HepG2 (cell line): ENCODE results near the gene DUSP2. TPM values are rescaled to one million over a fixed set of nuclear protein-coding genes. Genes with fewer than 3 reads are reported as not detected.

Experiments used
- ATAC-seq: fragments of 200-7000 bp; cut with Tn5 transposase; 3 replicates; pipeline ENCODE4 v1.9.1; 2020; ENCODE audit warnings: mild to moderate bottlenecking, moderate library complexity
- BruUV-seq: library from RNA; stranded (reverse); fragments of 400-500 nt; replicated peaks from 2 replicates; lab custom pipeline; 2021; lab: Mats Ljungman, UMichigan
- CTCF ChIA-PET: fragments of 300-600 bp; formaldehyde crosslinking; extraction: SDS; loops from one replicate; lab custom pipeline; 2021; ENCODE audit warnings: low total read pairs, inconsistent platforms, low intra/inter-chr PET ratio; lab: Yijun Ruan, JAX
- POLR2A ChIA-PET: fragments of 350-600 bp; sonication (Branson Sonifier 250); formaldehyde crosslinking; loops from one replicate; lab custom pipeline; 2020; ENCODE audit warnings: antibody characterized with exemption, inconsistent platforms; lab: Yijun Ruan, JAX
- DNase-seq: peaks from one replicate; pipeline ENCODE4 v3.0.0-alpha.2; 2015; ENCODE audit warnings: low spot score
- FAIRE-seq: peaks from 3 replicates; lab custom pipeline; 2011; peaks lifted over from hg19 to GRCh38; lab: Jason Lieb, UNC
- H2AFZ ChIP-seq: one replicate; pipeline ENCODE4 v1.6.1; 2011; ENCODE audit warnings: low read length, inconsistent platforms
- H3K27ac ChIP-seq: fragments of 300-600 bp; 3 replicates; pipeline ENCODE4 v1.8.0; 2011; ENCODE audit warnings: mixed run types, mild to moderate bottlenecking, mixed read lengths, low read length, inconsistent platforms; ENCODE audit not compliant: insufficient read depth; ENCODE audit errors: extremely low read length
- H3K27me3 ChIP-seq, 2 experiments: fragments of 200-600 bp in 1 of 2; 2 replicates in 1 of 2; 3 replicates in 1 of 2; pipeline versions ENCODE4 v1.6.0 to v1.8.0; 2011; ENCODE audit warnings: low read length in 2 of 2, mild to moderate bottlenecking in 2 of 2, moderate library complexity in 2 of 2, inconsistent platforms in 1 of 2; ENCODE audit not compliant: insufficient read depth in 2 of 2, control insufficient read depth in 1 of 2
- H3K36me3 ChIP-seq, 2 experiments: fragments of 200-600 bp in 1 of 2; replicated peaks in 1 of 2; 2 replicates in 1 of 2; 3 replicates in 1 of 2; pipeline versions ENCODE4 v1.5.1 to v1.8.0; 2011; ENCODE audit warnings: low read length in 2 of 2, inconsistent platforms in 1 of 2; ENCODE audit not compliant: insufficient read depth in 2 of 2, control insufficient read depth in 1 of 2
- H3K4me1 ChIP-seq: 2 replicates; pipeline ENCODE4 v1.5.1; 2012; ENCODE audit warnings: low read length, inconsistent platforms; ENCODE audit not compliant: insufficient read depth
- H3K4me2 ChIP-seq: 2 replicates; pipeline ENCODE4 v1.6.0; 2011; ENCODE audit warnings: low read depth, low read length, inconsistent platforms
- H3K4me3 ChIP-seq, 3 experiments: fragments of 200-600 bp in 1 of 3; sonication (generic), shearing (Covaris generic) in 1 of 3; replicated peaks in 1 of 3; 2 replicates each; pipeline ENCODE4 v1.5.1; 2011 to 2016; ENCODE audit warnings: low read length in 3 of 3, inconsistent platforms in 2 of 3, low read depth in 2 of 3, mild to moderate bottlenecking in 2 of 3, control low read depth in 1 of 3, mixed read lengths in 1 of 3; ENCODE audit not compliant: insufficient read depth in 1 of 3
- H3K79me2 ChIP-seq: one replicate; pipeline ENCODE4 v1.6.1; 2011; ENCODE audit warnings: low read length, inconsistent platforms; ENCODE audit not compliant: insufficient read depth
- H3K9ac ChIP-seq: 2 replicates; pipeline ENCODE4 v1.6.0; 2011; ENCODE audit warnings: mild to moderate bottlenecking, low read depth, low read length, inconsistent platforms; ENCODE audit not compliant: insufficient read depth
- H3K9me3 ChIP-seq: 2 replicates; pipeline ENCODE4 v1.5.1; 2012; ENCODE audit warnings: mild to moderate bottlenecking, low read length
- H4K20me1 ChIP-seq: 2 replicates; pipeline ENCODE4 v1.6.0; 2011; ENCODE audit warnings: inconsistent platforms, mild to moderate bottlenecking, low read length, moderate library complexity; ENCODE audit not compliant: insufficient read depth
- ARID2 ChIP-seq: sonication (generic); formaldehyde crosslinking; IDR thresholded peaks from 2 replicates; pipeline ENCODE4 v1.8.1; 2022; ENCODE audit warnings: mild to moderate bottlenecking, missing genetic modification reagents, borderline replicate concordance
- GABPA ChIP-seq, 2 experiments: IDR thresholded peaks; 2 replicates each; pipeline ENCODE4 v1.6.1; 2011 to 2016; ENCODE audit warnings: low read depth in 2 of 2, low read length in 1 of 2, missing biosample characterization in 1 of 2, missing genetic modification characterization in 1 of 2
- GATAD1 ChIP-seq: IDR thresholded peaks from 2 replicates; pipeline ENCODE4 v1.6.1; 2016; ENCODE audit warnings: missing genetic modification reagents, missing compliant biosample characterization
- GPN1 ChIP-seq: sonication (generic); formaldehyde crosslinking; IDR thresholded peaks from 2 replicates; pipeline ENCODE4 v1.5.1; 2020; ENCODE audit warnings: missing genetic modification reagents, borderline replicate concordance
- KDM2A ChIP-seq: sonication (generic); formaldehyde crosslinking; IDR thresholded peaks from 2 replicates; pipeline ENCODE4 v1.4.0; 2020; ENCODE audit warnings: low read depth, missing genetic modification reagents, borderline replicate concordance
- NFE2 ChIP-seq: sonication (generic); formaldehyde crosslinking; IDR thresholded peaks from 2 replicates; pipeline ENCODE4 v1.4.0; 2020; ENCODE audit warnings: missing genetic modification reagents
- SMAD9 ChIP-seq: sonication (generic); formaldehyde crosslinking; IDR thresholded peaks from 2 replicates; pipeline ENCODE4 v1.5.1; 2020; ENCODE audit warnings: mild to moderate bottlenecking, missing genetic modification reagents
- ZFX ChIP-seq: sonication (generic); formaldehyde crosslinking; IDR thresholded peaks from 2 replicates; pipeline ENCODE4 v1.4.0; 2020; ENCODE audit warnings: mild to moderate bottlenecking, low read depth, missing genetic modification reagents, moderate library complexity
- ZMYM4 ChIP-seq: sonication (generic); formaldehyde crosslinking; IDR thresholded peaks from 2 replicates; pipeline ENCODE4 v1.8.1; 2023; ENCODE audit warnings: mild to moderate bottlenecking, missing genetic modification reagents
- ZNF619 ChIP-seq: sonication (generic); formaldehyde crosslinking; IDR thresholded peaks from 2 replicates; pipeline ENCODE4 v1.4.0; 2020; ENCODE audit warnings: mild to moderate bottlenecking, missing genetic modification reagents
- WGBS: methylation state at CpG from one replicate; pipeline ENCODE4 v1.1.6; 2017; ENCODE audit warnings: low lambda C conversion rate; 5-methylcytosine and 5-hydroxymethylcytosine counted together
- in situ Hi-C: cut with HindIII; loops from 2 replicates; pipeline ENCODE4 v1.10.0; 2017; ENCODE audit warnings: low pct_unique_long_range_greater_than_20kb; ENCODE audit not compliant: extremely low pct_ligation_motif_present
- intact Hi-C: fragments of 100-400 bp; cut with micrococcal nuclease; formaldehyde crosslinking; loops from one replicate; pipeline ENCODE4 v1.10.0; 2022; ENCODE audit not compliant: unreplicated experiment
- polyA plus RNA-seq, 8 experiments: library from polyadenylated mRNA; depleted of rRNA in 3 of 8; stranded (reverse) in 7 of 8; unstranded in 1 of 8; fragments of >200 nt; fragmentation: Illumina TruSeq in 4 of 8; extraction: Trizol in 4 of 8; gene quantifications; 2 replicates each; pipeline versions ENCODE4 v1.2.1 to v1.2.3, GENCODE V29; 2011 to 2016; ENCODE audit warnings: low read depth in 4 of 8, missing spikeins in 1 of 8, mixed read lengths in 1 of 8; ENCODE audit not compliant: insufficient read depth in 1 of 8
- total RNA-seq, 5 experiments: library from RNA; depleted of rRNA; stranded (reverse); fragments of >200 nt; fragmentation: Illumina TruSeq; extraction: Trizol; gene quantifications; 2 replicates each; pipeline ENCODE4 v1.2.3, GENCODE V29; 2016; ENCODE audit warnings: low read depth in 1 of 5
- TF ChIP-seq, protein P1 (sequence below): sonication (generic); formaldehyde crosslinking; IDR thresholded peaks from 2 replicates; pipeline ENCODE4 v1.4.0; 2020; ENCODE audit warnings: missing genetic modification reagents
- TF ChIP-seq, protein P2 (sequence below): sonication (generic); formaldehyde crosslinking; IDR thresholded peaks from 2 replicates; pipeline ENCODE4 v1.4.0; 2020; ENCODE audit warnings: low read depth, missing genetic modification reagents

Gene DUSP2
- total and polyA plus RNA-seq, 2 of the 13 experiments (the other 11 are each of a cell fraction or from before 2014, with no cell fraction given) = not detected

DNA sequence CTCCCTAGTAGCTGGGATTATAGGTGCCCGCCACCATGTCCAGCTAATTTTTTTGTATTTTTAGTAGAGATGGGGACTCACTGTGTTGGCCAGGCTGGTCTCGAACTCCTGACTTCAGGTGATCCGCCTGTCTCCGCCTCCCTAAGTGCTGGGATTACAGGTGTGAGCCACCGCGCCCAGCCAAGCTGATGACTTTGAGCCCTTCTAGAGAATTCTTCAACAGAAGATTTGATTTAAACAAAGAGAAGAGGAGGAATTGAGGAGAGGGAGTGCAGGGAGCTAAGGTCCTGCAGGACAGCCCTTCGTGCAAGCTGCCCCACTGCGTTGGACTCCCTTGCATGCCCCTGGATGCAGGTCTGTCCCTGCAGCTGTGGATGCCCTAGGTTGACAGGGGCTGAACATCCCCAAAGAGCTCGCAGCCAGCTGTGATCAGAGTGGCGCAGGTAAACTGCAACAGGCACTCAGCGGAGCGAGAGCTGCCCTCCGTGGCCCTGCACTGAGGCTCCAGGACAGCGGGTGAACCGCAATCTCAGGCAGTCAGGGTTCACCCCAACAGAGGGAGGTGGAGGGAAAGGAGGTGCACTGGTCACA is 42.5 kb downstream of the DUSP2 start:
- no peak for FAIRE-seq
- intact Hi-C loops = no loop called here
- H4K20me1 ChIP-seq = no peaks in the 10 kb centered on the region
- 67% methylated on average over 14 of the region's 15 CpGs for WGBS
- TF ChIP-seq KDM2A = no peak
- TF ChIP-seq, protein P1, sequence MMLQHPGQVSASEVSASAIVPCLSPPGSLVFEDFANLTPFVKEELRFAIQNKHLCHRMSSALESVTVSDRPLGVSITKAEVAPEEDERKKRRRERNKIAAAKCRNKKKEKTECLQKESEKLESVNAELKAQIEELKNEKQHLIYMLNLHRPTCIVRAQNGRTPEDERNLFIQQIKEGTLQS = no peak
- TF ChIP-seq, protein P2, sequence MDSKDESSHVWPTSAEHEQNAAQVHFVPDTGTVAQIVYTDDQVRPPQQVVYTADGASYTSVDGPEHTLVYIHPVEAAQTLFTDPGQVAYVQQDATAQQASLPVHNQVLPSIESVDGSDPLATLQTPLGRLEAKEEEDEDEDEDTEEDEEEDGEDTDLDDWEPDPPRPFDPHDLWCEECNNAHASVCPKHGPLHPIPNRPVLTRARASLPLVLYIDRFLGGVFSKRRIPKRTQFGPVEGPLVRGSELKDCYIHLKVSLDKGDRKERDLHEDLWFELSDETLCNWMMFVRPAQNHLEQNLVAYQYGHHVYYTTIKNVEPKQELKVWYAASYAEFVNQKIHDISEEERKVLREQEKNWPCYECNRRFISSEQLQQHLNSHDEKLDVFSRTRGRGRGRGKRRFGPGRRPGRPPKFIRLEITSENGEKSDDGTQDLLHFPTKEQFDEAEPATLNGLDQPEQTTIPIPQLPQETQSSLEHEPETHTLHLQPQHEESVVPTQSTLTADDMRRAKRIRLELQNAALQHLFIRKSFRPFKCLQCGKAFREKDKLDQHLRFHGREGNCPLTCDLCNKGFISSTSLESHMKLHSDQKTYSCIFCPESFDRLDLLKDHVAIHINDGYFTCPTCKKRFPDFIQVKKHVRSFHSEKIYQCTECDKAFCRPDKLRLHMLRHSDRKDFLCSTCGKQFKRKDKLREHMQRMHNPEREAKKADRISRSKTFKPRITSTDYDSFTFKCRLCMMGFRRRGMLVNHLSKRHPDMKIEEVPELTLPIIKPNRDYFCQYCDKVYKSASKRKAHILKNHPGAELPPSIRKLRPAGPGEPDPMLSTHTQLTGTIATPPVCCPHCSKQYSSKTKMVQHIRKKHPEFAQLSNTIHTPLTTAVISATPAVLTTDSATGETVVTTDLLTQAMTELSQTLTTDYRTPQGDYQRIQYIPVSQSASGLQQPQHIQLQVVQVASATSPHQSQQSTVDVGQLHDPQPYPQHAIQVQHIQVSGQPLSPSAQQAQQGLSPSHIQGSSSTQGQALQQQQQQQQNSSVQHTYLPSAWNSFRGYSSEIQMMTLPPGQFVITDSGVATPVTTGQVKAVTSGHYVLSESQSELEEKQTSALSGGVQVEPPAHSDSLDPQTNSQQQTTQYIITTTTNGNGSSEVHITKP (CRISPR knock-in tag) = no peak
- TF ChIP-seq GPN1 (CRISPR knock-in tag) = no peak
- TF ChIP-seq GATAD1 (CRISPR knock-in tag) = no peak
- TF ChIP-seq SMAD9 (CRISPR knock-in tag) = no peak
- TF ChIP-seq ZMYM4 (CRISPR knock-in tag) = no peak
- TF ChIP-seq ZNF619 = no peak
- no peak for TF ChIP-seq GABPA (IDR thresholded peaks at IDR 0.05; ENCODE audit: low read depth, low read length)
- no peak for TF ChIP-seq GABPA (CRISPR knock-in tag; IDR thresholded peaks at IDR 0.05; ENCODE audit: low read depth)
- TF ChIP-seq ZFX (CRISPR knock-in tag) = no peak
- no peak for TF ChIP-seq ARID2 (CRISPR knock-in tag)
- no peak for TF ChIP-seq NFE2 (CRISPR knock-in tag)
- H3K79me2 ChIP-seq = no peaks in the 10 kb centered on the region
- no peak overlapping the region for H3K4me2 ChIP-seq
- CTCF ChIA-PET = no interaction called here
- H3K9ac ChIP-seq = no peak overlapping the region
- DNase-seq = no peak
- H3K27me3 ChIP-seq = peaks cover 5 to 21% of the 10 kb centered on the region in 2 experiments; a peak in 4 of 5 replicates
- peaks cover 6% of the 10 kb centered on the region for H3K4me1 ChIP-seq
- no peaks in the 10 kb centered on the region for H3K9me3 ChIP-seq
- H3K36me3 ChIP-seq = no peaks in the 10 kb centered on the region
- BruUV-seq = no TSS peak
- no peak for ATAC-seq
- POLR2A ChIA-PET = no interaction called here
- H3K27ac ChIP-seq = no peak overlapping the region
- H3K4me3 ChIP-seq = no peak overlapping the region
- H2AFZ ChIP-seq = no peak overlapping the region
- in situ Hi-C loops = loop anchor here (25.0 kb wide), 2 partner anchors 90 to 265 kb away; no protein-coding TSS in a partner anchor
